HG03280 (cell line): Measurements from ENCODE around the gene NPFF.
"Not testable (repeated sequence)": the region's sequence is repeated elsewhere in the genome, so short reads cannot be mapped to it uniquely, and the experiment has no call there.

Experiments
- ATAC-seq: cut with Tn5 transposase; IDR thresholded peaks from one replicate; pipeline ENCODE4 v1.9.1; 2021; ENCODE audit warnings: mild to moderate bottlenecking, moderate library complexity; ENCODE audit not compliant: unreplicated experiment

Gene NPFF

GRCh38 chr12:53506881-53507602, at the start of gene NPFF:
Gene NPFF (minus strand): TSS chr12:53507484. CDS start chr12:53507474, 10 bp downstream.
- ATAC-seq, result no peak

GRCh38 chr12:53552361-53553327, 45.4 kb upstream of the NPFF start:
- ATAC-seq, result no peak

DNA sequence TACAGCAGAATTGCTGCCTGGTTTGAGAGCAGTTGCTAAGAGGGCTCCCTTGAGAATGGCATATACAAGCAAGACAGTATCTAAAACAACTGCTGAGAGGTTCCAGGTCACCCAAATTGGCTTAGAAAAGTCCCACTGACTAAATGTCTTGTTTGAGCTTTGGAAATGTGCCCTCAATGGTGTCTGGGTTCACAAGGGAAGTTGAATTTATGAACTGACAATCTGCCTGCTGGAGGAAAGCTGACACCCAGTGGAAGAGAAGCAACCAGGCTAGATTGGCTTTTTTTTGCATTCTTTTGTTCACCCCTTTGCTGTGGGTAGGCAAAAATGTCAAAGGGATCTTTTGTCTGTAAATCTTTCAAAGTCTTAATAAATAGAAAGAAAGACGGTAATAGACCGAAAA, 44.6 kb upstream of the NPFF start:
- ATAC-seq, result no peak

- ATAC-seq, result no peak
These were observed 43.3 kb upstream of the NPFF start for GRCh38 chr12:53550595-53550994.

DNA sequence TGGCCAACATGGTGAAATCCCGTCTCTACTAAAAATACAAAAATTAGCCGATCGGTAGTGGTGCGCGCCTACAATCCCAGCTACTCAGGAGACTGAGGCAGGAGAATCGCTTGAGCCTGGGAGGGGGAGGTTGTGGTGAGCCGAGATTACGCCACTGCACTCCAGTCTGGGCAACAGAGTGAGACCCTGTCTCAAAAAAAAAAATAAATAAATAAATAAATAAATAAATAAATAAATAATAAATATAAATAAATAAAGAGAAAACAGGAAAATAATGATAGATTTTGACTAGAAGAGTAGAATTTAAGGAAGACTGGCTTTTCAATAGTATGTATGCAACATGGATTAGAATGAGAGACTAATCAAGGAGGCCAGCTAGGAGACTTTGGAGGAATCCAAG, 42.8 kb upstream of the NPFF start:
- not testable (repeated sequence) for ATAC-seq

GRCh38 chr12:53548354-53548753, 41.1 kb upstream of the NPFF start:
- ATAC-seq, result not testable (repeated sequence)

DNA sequence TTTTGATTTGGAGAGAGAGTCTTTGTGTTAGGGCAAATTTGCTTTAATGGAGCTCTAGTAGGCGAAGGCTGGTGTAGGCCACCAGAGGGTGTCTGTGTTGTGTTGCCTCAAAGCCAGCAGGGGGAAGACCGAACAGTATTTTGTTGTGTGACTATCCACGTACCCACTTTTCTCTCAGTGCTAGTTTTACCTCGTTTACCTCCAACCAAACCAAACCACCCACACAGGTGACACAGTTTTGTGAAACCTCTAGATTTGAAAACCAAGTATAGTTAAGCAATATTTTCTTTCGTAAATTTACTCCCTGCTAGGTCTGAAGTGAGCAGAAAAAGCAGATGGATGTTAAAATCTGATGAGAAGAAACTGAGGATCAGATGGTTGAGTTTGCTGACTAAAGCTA, 36.3 kb upstream of the NPFF start:
- ATAC-seq, result peak; percentile 88

GRCh38 chr12:53539526-53539925, 32.2 kb upstream of the NPFF start:
- no peak for ATAC-seq

DNA sequence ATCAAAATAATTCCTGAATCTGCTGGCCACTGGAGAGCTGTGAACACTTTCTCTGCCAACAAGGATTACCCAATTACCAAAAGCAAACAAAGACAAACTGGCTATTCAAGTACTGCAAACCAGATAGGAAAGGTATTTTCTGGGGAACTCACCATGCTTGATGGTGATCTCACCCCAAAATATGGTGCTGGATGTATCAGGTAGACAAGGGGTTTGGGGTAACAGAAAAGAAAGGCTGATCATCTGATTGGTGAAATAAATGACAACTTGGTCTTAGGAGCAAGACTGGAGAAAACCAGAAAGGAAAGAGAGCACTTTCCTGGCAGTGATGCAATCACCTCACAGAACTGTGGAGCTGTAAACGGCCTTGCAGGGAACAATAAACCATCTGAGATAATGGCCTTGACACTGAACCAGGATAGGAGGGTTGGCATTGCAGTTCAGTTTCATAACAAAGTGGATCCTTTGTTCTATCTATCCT, 31.0 kb upstream of the NPFF start:
- no peak for ATAC-seq

GRCh38 chr12:53536962-53537361, 29.7 kb upstream of the NPFF start:
- ATAC-seq, result no peak

GRCh38 chr12:53533471-53533870, 26.2 kb upstream of the NPFF start:
- no peak for ATAC-seq

DNA sequence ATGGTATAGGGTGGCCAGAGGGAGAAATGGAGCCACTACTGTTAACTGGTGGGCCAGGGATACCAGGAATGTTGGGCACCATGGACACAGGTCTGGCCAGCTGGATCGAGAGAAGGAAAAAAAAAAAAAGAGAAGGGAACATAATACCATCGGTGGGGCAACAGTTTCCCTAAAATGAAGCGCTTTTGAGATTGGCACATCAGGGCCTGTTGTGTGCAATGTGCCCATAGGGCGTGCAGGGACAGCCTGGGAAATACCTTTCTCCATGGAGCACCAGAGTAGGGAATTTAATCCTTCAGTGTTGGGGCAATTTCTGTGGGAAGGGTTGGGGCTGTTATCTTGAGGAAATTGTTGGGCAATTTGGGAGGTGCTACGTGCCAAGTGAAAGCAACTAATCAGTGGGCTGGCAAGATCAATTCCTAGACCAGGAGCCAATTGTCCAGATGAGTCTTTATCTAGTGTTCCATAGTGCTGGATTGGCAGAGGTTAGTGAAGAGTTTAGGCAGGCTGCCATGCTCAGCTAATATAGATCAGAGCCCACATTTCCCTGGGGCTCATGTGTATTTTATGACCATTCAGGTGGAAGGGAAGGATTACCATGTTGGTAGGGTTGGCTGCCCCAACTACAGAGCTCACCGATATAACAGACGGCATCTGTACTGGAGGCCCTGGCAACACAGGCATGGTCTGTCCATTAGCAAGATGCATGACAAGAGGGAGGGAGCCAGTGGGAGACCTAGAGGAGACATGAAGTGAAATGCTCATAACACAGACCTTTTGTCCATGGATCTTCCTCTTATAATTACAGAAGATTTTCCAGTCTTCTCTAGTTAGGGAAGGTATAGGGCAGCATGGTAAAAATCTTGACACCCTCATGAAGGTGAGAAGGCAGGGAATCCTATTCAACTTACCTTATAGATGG, 25.5 kb upstream of the NPFF start:
- ATAC-seq, result no peak

GRCh38 chr12:53532021-53532420, 24.7 kb upstream of the NPFF start:
- no peak for ATAC-seq

- no peak for ATAC-seq
These were observed 23.6 kb upstream of the NPFF start for GRCh38 chr12:53530920-53531319.

DNA sequence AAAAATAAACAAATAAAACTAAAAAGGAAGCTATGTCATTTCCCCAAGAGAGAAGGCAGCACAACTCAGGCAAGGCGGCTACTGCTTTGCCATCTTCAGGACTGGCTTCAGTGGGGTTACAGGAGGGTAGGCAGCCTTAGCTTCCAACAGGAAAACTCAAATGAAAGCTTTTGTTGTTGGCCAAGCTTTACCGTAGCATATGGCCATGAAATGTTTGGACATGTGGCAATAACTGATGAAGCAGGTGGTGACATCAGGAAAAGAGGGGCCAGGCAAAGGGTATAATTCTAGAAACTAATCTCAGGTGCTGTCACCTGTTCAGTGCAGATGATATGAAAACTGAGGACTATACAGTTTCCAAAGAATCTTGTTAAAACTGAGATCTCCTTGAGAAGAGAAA, 22.8 kb upstream of the NPFF start:
- no peak for ATAC-seq

DNA sequence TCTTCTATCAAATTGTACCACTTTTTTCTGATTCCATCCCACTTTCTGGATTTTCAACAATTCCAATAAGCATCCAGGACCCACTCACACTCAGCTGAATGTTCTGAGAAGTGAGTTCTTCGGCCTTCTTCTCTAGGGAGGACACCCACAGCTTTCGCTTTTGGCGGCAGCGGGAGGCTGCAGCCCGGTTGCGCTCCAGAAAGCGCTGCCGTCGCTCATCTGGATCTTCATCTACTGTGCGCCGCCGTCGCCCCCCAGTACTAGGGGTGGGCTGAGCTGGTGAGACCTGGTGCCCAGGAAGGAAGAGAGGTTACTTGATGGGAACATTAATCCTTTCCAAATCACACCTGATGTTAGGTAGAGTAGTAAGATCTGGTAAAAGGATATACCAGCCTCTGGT, 17.2 kb upstream of the NPFF start:
- no peak for ATAC-seq

DNA sequence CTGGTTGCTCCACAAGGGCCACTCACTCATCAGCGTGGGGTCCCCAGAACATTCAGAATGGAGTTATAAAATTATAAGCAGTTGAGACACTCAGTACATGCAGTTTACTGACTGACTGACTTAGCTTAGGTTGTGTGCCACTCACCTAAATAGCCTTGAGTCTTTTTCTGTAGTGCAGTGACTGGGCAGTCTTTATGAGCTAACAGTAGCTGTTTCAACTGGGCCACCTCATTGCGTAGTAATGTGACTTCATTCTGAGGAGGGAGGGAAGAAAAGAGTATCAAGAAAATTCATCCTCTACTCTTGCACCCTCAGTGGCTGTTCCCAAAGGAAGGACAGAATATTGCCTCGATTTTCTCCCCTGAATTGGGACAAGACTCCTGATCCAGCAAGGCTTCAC, 15.8 kb upstream of the NPFF start:
- ATAC-seq, result no peak

DNA sequence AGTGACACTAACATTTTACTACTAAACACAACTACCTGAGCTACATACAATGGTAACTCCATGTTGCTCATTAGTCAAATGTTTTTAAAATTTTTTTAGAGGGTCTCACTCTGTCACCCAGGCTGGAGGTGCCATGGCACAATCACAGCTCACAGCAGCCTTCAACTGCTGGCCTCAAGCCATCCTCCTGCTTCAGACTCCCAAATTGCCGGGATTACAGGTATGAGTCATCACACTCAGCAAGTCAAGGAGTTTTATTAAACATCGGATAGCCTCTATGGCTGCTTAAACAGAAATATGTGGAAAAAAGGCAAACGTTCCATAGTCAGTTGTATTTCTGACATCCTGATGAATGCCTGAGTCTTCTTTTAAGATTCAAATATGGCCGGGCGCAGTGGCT, 11.1 kb upstream of the NPFF start:
- no peak for ATAC-seq

- ATAC-seq, result no peak
These were observed 9.6 kb upstream of the NPFF start for GRCh38 chr12:53516758-53517455.

GRCh38 chr12:53515291-53515680, 8.0 kb upstream of the NPFF start:
- ATAC-seq, result no peak
